ENCODE results near the gene TRPV2.

GRCh38 chr17:16440901-16441629 lies 25.7 kb downstream of the TRPV2 start:
- TF ChIP-seq POLR2A (IDR thresholded peaks at IDR 0.05; ENCODE audit: extremely low read depth, insufficient read length) (no peak), MYC (IDR thresholded peaks at IDR 0.05; ENCODE audit: low read depth, low read length) (no peak)
- TF ChIP-seq, protein P1, sequence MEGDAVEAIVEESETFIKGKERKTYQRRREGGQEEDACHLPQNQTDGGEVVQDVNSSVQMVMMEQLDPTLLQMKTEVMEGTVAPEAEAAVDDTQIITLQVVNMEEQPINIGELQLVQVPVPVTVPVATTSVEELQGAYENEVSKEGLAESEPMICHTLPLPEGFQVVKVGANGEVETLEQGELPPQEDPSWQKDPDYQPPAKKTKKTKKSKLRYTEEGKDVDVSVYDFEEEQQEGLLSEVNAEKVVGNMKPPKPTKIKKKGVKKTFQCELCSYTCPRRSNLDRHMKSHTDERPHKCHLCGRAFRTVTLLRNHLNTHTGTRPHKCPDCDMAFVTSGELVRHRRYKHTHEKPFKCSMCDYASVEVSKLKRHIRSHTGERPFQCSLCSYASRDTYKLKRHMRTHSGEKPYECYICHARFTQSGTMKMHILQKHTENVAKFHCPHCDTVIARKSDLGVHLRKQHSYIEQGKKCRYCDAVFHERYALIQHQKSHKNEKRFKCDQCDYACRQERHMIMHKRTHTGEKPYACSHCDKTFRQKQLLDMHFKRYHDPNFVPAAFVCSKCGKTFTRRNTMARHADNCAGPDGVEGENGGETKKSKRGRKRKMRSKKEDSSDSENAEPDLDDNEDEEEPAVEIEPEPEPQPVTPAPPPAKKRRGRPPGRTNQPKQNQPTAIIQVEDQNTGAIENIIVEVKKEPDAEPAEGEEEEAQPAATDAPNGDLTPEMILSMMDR (IDR thresholded peaks at IDR 0.05; ENCODE audit: low read depth, low read length): no peak

All from NB4 (cell line).